Measurements from ENCODE around the gene TAF1C. TPM values are rescaled to one million over a fixed set of nuclear protein-coding genes. Genes with fewer than 3 reads are reported as not detected.
A peak's percentile ranks its signal among the peaks of the same experiment; 100 is the strongest.

TAF1C gene, protein sequence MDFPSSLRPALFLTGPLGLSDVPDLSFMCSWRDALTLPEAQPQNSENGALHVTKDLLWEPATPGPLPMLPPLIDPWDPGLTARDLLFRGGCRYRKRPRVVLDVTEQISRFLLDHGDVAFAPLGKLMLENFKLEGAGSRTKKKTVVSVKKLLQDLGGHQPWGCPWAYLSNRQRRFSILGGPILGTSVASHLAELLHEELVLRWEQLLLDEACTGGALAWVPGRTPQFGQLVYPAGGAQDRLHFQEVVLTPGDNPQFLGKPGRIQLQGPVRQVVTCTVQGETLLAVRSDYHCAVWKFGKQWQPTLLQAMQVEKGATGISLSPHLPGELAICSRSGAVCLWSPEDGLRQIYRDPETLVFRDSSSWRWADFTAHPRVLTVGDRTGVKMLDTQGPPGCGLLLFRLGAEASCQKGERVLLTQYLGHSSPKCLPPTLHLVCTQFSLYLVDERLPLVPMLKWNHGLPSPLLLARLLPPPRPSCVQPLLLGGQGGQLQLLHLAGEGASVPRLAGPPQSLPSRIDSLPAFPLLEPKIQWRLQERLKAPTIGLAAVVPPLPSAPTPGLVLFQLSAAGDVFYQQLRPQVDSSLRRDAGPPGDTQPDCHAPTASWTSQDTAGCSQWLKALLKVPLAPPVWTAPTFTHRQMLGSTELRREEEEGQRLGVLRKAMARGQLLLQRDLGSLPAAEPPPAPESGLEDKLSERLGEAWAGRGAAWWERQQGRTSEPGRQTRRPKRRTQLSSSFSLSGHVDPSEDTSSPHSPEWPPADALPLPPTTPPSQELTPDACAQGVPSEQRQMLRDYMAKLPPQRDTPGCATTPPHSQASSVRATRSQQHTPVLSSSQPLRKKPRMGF
- total RNA-seq (2014; rRNA removed; shearing (Covaris generic); ENCODE audit: low replicate concordance) = 27.8 and 54.5 TPM in 2 replicates

DNA sequence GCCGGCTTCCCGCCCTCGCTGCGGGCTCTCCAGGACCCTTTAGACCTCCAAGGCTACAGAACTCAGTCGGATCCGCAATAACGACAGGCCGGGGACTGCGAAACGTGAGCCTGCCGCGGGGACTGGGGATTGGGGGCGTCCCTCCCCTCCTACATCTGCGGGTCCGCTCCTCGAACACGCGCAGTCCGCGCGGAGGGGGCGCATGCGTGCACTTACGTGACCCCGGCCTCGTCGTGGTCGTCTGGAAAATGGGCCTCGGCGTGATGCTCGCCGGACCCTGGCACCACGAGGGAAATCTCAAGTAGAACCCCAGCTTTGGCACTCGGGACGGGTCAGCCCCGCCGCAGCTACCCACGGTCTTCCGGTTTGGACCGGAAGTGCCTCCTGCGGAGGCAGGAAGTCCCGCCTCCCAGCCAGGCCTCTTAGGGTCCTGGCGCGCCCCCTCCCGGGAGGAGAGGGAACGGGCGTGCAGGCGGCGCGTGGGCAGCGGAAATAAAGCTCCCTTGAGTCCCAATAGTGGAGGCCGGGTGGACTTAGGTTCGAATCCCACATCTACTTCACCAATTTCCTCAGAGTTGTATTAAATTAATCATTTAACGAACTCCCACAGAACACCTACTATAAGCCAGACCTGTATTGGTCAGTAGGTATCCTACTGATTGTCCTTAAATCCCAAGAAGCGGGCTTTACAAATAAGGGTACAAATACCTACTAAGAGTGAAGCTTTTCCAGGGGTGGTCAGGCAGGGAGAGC lies at the start of gene TAF1C:
Gene TAF1C, minus strand, starts transcription at position 373 of the 753 bp plus-strand sequence. CDS start 2,069 bp downstream, outside the sequence.
- H2AFZ ChIP-seq (ENCODE audit: low read length) = peak within 1 kb of the TSS; percentile 82
- H4K20me1 ChIP-seq (ENCODE audit: insufficient read depth, low read depth, low read length) = 0 out of 2 replicates have a peak, but pooled peaks cover 6% of the 10 kb centered on the region
- no peaks in the 10 kb centered on the region for H3K9me3 ChIP-seq (ENCODE audit: low read length)
- no peak within 1 kb of the TSS; the same call in 1 of the 2 replicates for H3K27ac ChIP-seq (ENCODE audit: low read length)
- H3K36me3 ChIP-seq (ENCODE audit: insufficient read depth, low read length) = no peaks in the 10 kb centered on the region
- DNase-seq = peak; percentile 98
- H3K4me2 ChIP-seq (ENCODE audit: low read depth, low read length, poor library complexity, severe bottlenecking) = peak within 1 kb of the TSS; percentile 85
- peak within 1 kb of the TSS; percentile 86 for H3K9ac ChIP-seq (ENCODE audit: low read length)
- peaks cover 32% of the 10 kb centered on the region for H3K79me2 ChIP-seq (ENCODE audit: low read length)
- peaks cover 12% of the 10 kb centered on the region for H3K4me1 ChIP-seq (ENCODE audit: low read length)
- no peaks in the 10 kb centered on the region for H3K27me3 ChIP-seq (ENCODE audit: low read length)
- peak within 1 kb of the TSS; percentile 97 for H3K4me3 ChIP-seq (ENCODE audit: low read length)
- H3K9me2 ChIP-seq (replicated peaks; ENCODE audit: insufficient read depth, low read length) = no peaks in the 10 kb centered on the region

DNA sequence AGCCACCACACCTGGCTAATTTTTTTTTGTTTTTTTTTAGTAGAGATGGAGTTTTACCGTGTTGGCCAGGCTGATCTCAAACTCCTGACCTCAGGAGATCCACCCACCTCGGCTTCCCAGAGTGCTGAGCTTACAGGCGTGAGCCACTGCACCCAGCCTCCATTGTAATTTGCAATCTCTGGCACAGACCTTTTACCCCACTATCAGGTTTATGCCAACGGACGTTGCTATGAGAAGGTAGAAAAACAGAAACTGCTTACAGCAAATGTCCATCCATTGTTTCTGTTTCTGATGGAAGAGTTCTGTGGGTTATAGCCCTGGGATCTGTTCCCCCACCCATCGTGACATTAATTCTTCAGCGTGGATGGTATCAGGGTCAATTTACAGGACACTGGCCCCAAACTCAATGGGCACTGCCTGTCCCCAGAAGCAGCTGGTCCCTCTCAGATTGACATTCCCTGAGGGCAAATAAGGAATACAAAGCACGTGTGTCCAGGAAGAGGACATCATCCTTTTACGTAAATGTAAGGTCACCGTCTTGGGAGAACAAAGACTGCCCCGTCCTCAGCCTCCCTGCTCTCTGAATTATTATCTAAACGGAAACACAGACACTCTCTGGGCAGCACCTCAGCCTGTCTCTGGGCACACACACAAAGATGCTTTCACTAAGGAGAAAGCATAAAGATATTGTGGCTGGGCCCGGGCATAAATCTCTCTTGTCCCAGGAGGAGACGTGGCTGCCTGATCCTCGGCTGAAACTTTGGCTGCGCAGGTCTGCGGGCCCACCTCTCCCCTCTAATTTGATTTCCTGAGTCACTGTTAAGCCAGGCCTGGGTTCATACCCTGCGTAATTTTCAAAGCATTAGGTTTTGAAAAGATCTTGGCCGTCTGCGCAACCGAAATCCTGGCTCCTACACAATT lies 47.7 kb upstream of the TAF1C start:
- no peaks in the 10 kb centered on the region for H3K9me2 ChIP-seq (replicated peaks; ENCODE audit: insufficient read depth, low read length)
- H3K9ac ChIP-seq (ENCODE audit: low read length) = no peak overlapping the region
- H3K4me2 ChIP-seq (ENCODE audit: low read depth, low read length, poor library complexity, severe bottlenecking) = no peak overlapping the region

DNA sequence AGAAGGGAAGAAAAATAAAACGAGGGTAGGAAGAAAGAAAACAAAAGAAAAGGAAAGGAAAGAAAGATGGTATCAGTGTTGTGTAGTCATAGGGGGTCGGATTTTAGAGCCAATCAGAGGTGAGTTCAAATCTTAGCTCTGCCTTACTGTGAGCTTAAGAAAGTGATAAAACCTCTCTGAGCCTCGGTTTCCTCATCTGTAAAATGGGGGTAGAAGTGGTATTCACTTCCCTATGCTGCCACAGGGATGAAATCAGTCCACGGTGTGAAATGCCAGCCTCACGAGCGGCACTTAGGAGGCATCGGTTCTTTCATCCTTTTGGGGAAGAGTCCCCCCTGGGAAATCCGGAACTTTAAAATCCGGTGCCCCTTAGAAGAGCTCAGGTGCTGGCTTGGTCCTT lies 46.9 kb upstream of the TAF1C start:
- Histone ChIP-seq H4K20me1 (ENCODE audit: insufficient read depth, low read depth, low read length) (no peaks in the 10 kb centered on the region), H3K79me2 (ENCODE audit: low read length) (no peaks in the 10 kb centered on the region), H3K9ac (ENCODE audit: low read length) (no peak overlapping the region), H3K4me3 (ENCODE audit: low read length) (no peak overlapping the region), H2AFZ (ENCODE audit: low read length) (no peak overlapping the region), H3K9me3 (ENCODE audit: low read length) (no peaks in the 10 kb centered on the region), H3K9me2 (replicated peaks; ENCODE audit: insufficient read depth, low read length) (no peaks in the 10 kb centered on the region), H3K27me3 (ENCODE audit: low read length) (no peaks in the 10 kb centered on the region), H3K4me2 (ENCODE audit: low read depth, low read length, poor library complexity, severe bottlenecking) (no peak overlapping the region), H3K4me1 (ENCODE audit: low read length) (no peaks in the 10 kb centered on the region), H3K36me3 (ENCODE audit: insufficient read depth, low read length) (no peaks in the 10 kb centered on the region), H3K27ac (ENCODE audit: low read length) (no peak overlapping the region)
- no peak for DNase-seq

More for the DNA sequence above, 47.7 kb upstream of the TAF1C start:
- DNase-seq = no peak
- H2AFZ ChIP-seq (ENCODE audit: low read length) = no peak overlapping the region
- no peaks in the 10 kb centered on the region for H3K4me1 ChIP-seq (ENCODE audit: low read length)
- H3K27me3 ChIP-seq (ENCODE audit: low read length) = no peaks in the 10 kb centered on the region
- no peaks in the 10 kb centered on the region for H3K79me2 ChIP-seq (ENCODE audit: low read length)
- no peak overlapping the region for H3K27ac ChIP-seq (ENCODE audit: low read length)
- H4K20me1 ChIP-seq (ENCODE audit: insufficient read depth, low read depth, low read length) = no peaks in the 10 kb centered on the region
- H3K9me3 ChIP-seq (ENCODE audit: low read length) = no peaks in the 10 kb centered on the region
- H3K36me3 ChIP-seq (ENCODE audit: insufficient read depth, low read length) = no peaks in the 10 kb centered on the region
- H3K4me3 ChIP-seq (ENCODE audit: low read length) = no peak overlapping the region

DNA sequence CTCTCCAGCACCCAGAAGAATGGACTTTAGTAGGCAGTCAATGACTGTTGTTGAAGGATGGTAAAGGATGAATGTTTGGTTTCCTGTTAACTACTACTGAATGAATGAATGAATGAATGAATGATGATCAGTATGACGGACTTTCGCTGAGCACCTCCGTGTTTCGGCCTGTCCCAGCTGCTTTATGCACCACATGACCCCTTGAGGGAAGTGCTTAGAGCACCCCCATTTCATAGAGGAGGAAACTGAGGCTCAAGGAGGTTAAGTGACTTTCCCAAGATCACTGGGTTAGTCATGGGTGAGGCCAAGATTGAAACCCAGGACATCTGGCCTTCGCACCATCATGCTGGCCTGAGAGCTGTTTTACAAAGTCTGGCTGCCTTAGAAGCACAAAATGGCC lies 46.1 kb upstream of the TAF1C start:
- Histone ChIP-seq H3K36me3 (ENCODE audit: insufficient read depth, low read length) (no peaks in the 10 kb centered on the region), H3K4me1 (ENCODE audit: low read length) (no peaks in the 10 kb centered on the region), H3K27ac (ENCODE audit: low read length) (no peak overlapping the region), H3K4me3 (ENCODE audit: low read length) (no peak overlapping the region), H2AFZ (ENCODE audit: low read length) (no peak overlapping the region), H3K9ac (ENCODE audit: low read length) (no peak overlapping the region), H3K9me3 (ENCODE audit: low read length) (no peaks in the 10 kb centered on the region), H3K9me2 (replicated peaks; ENCODE audit: insufficient read depth, low read length) (no peaks in the 10 kb centered on the region), H3K4me2 (ENCODE audit: low read depth, low read length, poor library complexity, severe bottlenecking) (no peak overlapping the region), H3K79me2 (ENCODE audit: low read length) (no peaks in the 10 kb centered on the region), H3K27me3 (ENCODE audit: low read length) (no peaks in the 10 kb centered on the region), H4K20me1 (ENCODE audit: insufficient read depth, low read depth, low read length) (no peaks in the 10 kb centered on the region)
- DNase-seq = no peak

DNA sequence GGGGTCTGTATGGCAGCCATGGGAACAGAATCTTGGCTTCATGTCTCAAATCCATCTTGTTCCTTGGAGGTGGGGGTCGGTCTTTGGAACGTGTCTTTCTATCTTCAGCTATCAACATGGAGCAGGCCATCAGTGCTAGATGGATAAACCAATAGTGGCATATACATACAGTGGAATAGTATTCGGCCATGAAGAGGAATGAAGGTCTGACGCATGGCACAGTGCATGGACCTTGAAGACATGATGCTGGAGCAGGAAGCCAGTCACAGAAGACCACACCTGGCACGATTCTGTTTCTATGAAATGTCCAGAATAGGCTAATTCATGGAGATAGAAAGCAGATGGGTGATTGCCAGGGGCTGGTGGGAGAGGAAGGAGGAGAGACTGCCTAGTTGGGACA lies 45.2 kb upstream of the TAF1C start:
- Histone ChIP-seq H3K4me2 (ENCODE audit: low read depth, low read length, poor library complexity, severe bottlenecking) (no peak overlapping the region), H3K79me2 (ENCODE audit: low read length) (no peaks in the 10 kb centered on the region), H3K4me3 (ENCODE audit: low read length) (no peak overlapping the region), H3K36me3 (ENCODE audit: insufficient read depth, low read length) (no peaks in the 10 kb centered on the region), H3K9ac (ENCODE audit: low read length) (no peak overlapping the region), H3K27me3 (ENCODE audit: low read length) (no peaks in the 10 kb centered on the region), H4K20me1 (ENCODE audit: insufficient read depth, low read depth, low read length) (no peaks in the 10 kb centered on the region), H2AFZ (ENCODE audit: low read length) (no peak overlapping the region), H3K27ac (ENCODE audit: low read length) (no peak overlapping the region), H3K4me1 (ENCODE audit: low read length) (no peaks in the 10 kb centered on the region), H3K9me2 (replicated peaks; ENCODE audit: insufficient read depth, low read length) (no peaks in the 10 kb centered on the region), H3K9me3 (ENCODE audit: low read length) (no peaks in the 10 kb centered on the region)
- no peak for DNase-seq

DNA sequence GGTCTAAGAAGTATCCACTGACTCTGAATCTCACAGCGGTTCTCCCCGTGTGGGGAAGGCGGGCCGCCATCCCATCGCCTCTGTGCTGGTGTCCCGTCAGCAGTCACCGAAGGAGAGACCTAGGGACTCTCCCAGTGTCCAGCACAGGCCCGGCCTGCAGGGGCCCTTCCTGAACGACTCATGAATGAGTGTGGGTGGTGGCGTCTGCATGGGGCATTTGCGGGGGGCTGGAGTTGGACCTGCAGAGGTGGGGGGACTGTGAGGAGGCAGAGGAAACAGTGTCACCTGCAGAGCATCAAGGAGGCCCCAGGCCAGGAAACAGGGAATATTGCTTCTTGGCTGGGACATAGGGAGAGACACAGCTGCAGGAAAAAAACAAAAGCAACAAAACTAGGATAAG lies 42.6 kb upstream of the TAF1C start:
- no peak overlapping the region for H3K27ac ChIP-seq (ENCODE audit: low read length)
- H3K9ac ChIP-seq (ENCODE audit: low read length) = no peak overlapping the region
- H3K4me2 ChIP-seq (ENCODE audit: low read depth, low read length, poor library complexity, severe bottlenecking) = no peak overlapping the region
- H2AFZ ChIP-seq (ENCODE audit: low read length) = no peak overlapping the region
- no peaks in the 10 kb centered on the region for H4K20me1 ChIP-seq (ENCODE audit: insufficient read depth, low read depth, low read length)
- H3K9me3 ChIP-seq (ENCODE audit: low read length) = no peaks in the 10 kb centered on the region
- no peaks in the 10 kb centered on the region for H3K27me3 ChIP-seq (ENCODE audit: low read length)
- H3K79me2 ChIP-seq (ENCODE audit: low read length) = no peaks in the 10 kb centered on the region
- H3K36me3 ChIP-seq (ENCODE audit: insufficient read depth, low read length) = no peaks in the 10 kb centered on the region
- no peaks in the 10 kb centered on the region for H3K4me1 ChIP-seq (ENCODE audit: low read length)
- H3K4me3 ChIP-seq (ENCODE audit: low read length) = no peak overlapping the region
- DNase-seq = no peak
- no peaks in the 10 kb centered on the region for H3K9me2 ChIP-seq (replicated peaks; ENCODE audit: insufficient read depth, low read length)

DNA sequence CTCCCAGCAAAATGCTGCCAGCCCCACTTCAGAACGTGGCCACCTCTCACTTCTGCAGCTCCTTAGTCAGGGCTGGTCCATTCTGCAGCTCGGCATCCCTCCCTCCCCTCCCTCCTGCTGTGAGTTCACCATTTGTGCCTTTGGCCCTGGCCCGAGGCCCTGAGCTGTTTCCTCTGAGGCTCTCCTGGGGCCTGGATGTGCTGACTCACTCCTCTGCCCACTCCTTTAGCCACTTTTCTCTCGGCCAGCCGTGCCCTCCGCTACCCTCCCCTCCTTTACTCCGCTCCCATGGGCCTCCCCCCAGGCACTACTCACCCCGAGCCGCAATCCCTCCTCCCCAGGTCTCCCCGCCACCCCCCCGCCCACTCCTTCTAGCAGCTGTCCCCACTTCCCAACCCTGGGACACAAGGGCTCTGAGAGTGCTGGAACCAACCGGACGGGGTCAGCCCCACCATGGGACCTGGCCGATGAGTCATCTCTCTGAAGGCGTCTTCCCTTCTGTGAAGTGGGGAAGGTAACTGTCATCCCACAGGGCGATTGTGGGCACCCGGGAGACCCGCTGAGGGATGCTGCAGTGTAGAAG lies 41.5 kb upstream of the TAF1C start:
- Histone ChIP-seq H3K27me3 (ENCODE audit: low read length) (no peaks in the 10 kb centered on the region), H3K4me2 (ENCODE audit: low read depth, low read length, poor library complexity, severe bottlenecking) (no peak overlapping the region)

More for the DNA sequence above, 41.5 kb upstream of the TAF1C start:
- no peak overlapping the region for H3K27ac ChIP-seq (ENCODE audit: low read length)
- H2AFZ ChIP-seq (ENCODE audit: low read length) = no peak overlapping the region
- H3K4me3 ChIP-seq (ENCODE audit: low read length) = no peak overlapping the region
- no peaks in the 10 kb centered on the region for H3K79me2 ChIP-seq (ENCODE audit: low read length)
- no peaks in the 10 kb centered on the region for H3K4me1 ChIP-seq (ENCODE audit: low read length)
- H3K36me3 ChIP-seq (ENCODE audit: insufficient read depth, low read length) = no peaks in the 10 kb centered on the region
- H3K9ac ChIP-seq (ENCODE audit: low read length) = no peak overlapping the region
- no peak for DNase-seq
- H4K20me1 ChIP-seq (ENCODE audit: insufficient read depth, low read depth, low read length) = no peaks in the 10 kb centered on the region
- no peaks in the 10 kb centered on the region for H3K9me2 ChIP-seq (replicated peaks; ENCODE audit: insufficient read depth, low read length)
- H3K9me3 ChIP-seq (ENCODE audit: low read length) = no peaks in the 10 kb centered on the region
